HG03439 (cell line): ENCODE measurements around the gene EPS15.
"Not testable (repeated sequence)": the region's sequence is repeated elsewhere in the genome, so short reads cannot be mapped to it uniquely, and the experiment has no call there.

Experiments used
- ATAC-seq: cut with Tn5 transposase; IDR thresholded peaks from one replicate; pipeline ENCODE4 v1.9.1; 2021; ENCODE audit warnings: mild to moderate bottlenecking, moderate library complexity; ENCODE audit not compliant: unreplicated experiment

Gene EPS15

GRCh38 chr1:51392241-51392640 is 126.8 kb downstream of the EPS15 start:
- ATAC-seq, result no peak

DNA sequence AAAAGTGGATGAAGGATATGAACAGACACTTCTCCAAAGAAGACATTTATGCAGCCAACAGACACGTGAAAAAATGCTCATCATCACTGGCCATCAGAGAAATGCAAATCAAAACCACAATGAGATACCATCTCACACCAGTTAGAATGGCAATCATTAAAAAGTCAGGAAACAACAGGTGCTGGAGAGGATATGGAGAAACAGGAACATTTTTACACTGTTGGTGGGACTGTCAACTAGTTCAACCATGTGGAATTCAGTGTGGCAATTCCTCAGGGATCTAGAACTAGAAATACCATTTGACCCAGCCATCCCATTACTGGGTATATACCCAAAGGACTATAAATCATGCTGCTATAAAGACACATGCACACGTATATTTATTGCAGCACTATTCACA is 128.4 kb downstream of the EPS15 start:
- not testable (repeated sequence) for ATAC-seq

DNA sequence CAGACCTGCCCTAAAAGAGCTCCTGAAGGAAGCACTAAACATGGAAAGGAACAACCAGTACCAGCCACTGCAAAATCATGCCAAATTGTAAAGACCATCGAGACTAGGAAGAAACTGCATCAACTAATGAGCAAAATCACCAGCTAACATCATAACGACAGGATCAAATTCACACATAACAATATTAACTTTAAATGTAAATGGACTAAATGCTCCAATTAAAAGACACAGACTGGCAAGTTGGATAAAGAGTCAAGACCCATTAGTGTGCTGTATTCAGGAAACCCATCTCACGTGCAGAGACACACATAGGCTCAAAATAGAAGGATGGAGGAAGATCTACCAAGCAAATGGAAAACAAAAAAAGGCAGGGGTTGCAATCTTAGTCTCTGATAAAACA is 131.8 kb downstream of the EPS15 start:
- ATAC-seq, result not testable (repeated sequence)

- ATAC-seq, result not testable (repeated sequence)
Measured at GRCh38 chr1:51386259-51386658, 132.8 kb downstream of the EPS15 start.

DNA sequence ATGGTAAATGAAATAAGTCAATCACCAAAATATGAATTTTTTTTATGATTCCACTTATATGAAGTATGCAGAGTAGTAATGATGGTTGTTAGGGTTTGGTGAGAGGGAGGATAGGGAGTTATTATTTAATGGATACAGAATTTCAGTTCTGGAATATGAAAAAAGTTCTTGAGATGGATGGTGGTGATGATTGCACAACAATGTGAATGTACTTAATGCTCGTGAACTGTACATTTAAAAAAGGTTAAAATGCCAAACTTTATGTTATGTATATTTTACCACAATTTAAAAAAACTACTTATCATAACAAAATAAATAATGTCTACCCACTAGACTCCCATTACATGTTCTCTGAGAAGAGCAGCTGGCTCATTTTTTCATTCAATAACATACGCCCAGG is 133.3 kb downstream of the EPS15 start:
- ATAC-seq, result no peak

DNA sequence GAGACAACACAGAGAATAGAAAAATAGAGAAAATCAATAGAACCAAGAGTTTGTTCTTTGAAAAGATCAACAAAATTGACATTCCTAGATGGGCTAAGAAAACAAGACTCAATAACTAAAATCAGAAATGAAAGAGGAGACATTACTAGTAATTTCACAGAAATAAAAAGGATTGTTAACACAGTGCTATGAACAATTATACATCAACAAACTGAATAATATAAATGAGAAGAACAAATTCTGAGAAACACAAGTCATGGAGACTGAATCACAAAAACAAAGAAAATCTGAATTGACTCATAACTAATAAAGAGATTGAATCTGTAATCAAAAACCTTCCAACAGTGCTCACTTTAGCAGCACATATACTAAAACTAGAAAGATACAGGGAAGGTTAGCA is 137.1 kb downstream of the EPS15 start:
- ATAC-seq, result no peak

- no peak for ATAC-seq
Measured at GRCh38 chr1:51380936-51381335, 138.1 kb downstream of the EPS15 start.

DNA sequence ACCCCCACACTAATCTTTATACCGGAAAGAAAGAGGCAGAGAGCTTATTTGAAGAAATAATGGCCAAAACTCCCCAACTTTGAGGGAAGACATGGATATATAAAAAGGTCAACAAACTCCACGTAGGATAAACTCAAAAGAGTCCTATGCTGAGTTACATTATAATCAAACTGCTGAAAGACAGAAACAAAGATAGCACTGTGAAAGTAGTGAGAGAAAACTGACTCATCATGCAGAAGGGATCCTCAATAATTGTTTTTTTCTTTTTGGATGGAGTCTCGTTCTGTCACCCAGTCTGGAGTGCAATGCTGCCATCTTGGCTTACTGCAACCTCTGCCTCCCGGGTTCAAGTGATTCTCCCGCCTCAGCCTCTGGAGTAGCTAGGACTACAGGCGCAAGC is 140.2 kb downstream of the EPS15 start:
- ATAC-seq, result no peak

- no peak for ATAC-seq
Measured at GRCh38 chr1:51373898-51374297, 145.2 kb downstream of the EPS15 start.

- no peak for ATAC-seq
Measured at GRCh38 chr1:51372561-51372960, 146.5 kb downstream of the EPS15 start.

DNA sequence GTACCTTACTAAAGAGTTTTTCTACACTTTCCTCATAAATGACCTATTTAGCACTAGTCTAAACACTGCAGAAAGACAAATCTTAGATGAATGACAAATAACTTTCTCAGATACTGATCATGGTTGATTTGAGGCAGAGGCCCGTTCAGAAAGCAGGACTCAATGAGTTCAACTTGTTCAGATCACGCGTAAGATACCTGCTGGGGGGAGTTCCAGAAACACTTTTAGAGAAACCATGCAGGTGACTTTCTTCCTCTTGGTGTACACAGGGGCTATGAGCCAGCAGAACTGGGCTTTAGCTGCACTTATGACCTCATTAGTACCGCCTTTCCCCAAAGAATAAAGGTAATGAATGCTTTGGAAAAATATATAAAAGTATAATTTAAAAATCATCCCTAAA is 149.9 kb downstream of the EPS15 start:
- no peak for ATAC-seq

DNA sequence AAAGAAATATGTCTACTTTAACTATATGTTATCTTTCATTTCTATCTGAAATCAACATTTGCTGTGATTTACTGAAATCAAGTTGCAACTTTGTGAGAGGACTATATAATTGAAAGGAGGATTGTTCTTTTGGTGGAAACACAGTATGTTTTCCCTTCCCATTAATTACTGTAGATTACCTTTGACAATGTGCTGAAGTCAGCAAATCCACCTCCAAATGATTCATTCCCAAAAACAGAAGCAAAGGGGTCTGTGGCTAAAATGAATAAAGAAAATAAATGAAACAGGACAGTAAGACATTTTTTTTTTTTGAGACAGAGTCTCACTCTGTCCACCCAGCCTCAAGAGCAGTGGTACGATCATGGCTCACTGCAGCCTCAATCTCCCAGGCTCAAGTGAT is 153.3 kb downstream of the EPS15 start:
- ATAC-seq, result no peak

- no peak for ATAC-seq
Measured at GRCh38 chr1:51359879-51360278, 159.2 kb downstream of the EPS15 start.

DNA sequence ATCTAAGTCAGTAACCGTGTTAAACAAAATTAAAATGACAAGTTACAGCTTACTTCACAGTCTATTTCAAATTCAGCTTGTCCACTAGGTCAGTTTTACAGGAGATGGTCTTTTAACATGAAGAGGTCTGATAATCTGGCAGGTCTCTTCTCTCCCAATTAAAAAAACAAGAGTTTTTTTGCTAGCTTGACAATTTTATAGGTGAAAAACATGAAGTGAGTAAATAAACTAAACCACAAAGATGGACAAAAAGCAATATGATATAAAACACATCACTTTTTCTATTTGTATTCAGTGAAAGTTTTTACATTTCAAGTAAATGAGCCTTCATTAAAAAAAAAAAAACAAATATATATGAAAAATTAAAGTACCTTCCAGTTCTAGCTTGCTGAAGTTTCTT is 163.7 kb downstream of the EPS15 start:
- ATAC-seq, result no peak

GRCh38 chr1:51354416-51354815 is 164.7 kb downstream of the EPS15 start:
- ATAC-seq, result no peak

GRCh38 chr1:51351907-51352306 is 167.2 kb downstream of the EPS15 start:
- no peak for ATAC-seq

GRCh38 chr1:51349862-51350261 is 169.2 kb downstream of the EPS15 start:
- ATAC-seq, result no peak

DNA sequence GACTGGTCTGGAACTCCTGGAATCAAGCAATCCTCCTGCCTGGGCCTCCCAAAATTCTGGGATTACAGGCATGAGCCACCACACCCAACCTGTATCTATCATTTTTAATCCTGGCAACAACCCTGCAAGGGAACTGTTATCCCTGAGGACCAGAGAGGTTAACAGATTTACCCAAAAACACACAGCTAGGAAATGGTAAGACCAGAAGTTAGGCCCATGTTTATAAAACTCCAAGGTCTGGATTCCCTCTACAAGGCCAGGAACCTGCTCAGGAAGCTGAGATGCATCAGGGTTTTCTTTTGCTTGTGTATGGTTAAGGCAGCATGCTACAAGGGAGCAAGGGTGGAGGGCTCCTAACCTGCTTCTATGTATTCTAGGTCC is 170.9 kb downstream of the EPS15 start:
- ATAC-seq, result no peak

DNA sequence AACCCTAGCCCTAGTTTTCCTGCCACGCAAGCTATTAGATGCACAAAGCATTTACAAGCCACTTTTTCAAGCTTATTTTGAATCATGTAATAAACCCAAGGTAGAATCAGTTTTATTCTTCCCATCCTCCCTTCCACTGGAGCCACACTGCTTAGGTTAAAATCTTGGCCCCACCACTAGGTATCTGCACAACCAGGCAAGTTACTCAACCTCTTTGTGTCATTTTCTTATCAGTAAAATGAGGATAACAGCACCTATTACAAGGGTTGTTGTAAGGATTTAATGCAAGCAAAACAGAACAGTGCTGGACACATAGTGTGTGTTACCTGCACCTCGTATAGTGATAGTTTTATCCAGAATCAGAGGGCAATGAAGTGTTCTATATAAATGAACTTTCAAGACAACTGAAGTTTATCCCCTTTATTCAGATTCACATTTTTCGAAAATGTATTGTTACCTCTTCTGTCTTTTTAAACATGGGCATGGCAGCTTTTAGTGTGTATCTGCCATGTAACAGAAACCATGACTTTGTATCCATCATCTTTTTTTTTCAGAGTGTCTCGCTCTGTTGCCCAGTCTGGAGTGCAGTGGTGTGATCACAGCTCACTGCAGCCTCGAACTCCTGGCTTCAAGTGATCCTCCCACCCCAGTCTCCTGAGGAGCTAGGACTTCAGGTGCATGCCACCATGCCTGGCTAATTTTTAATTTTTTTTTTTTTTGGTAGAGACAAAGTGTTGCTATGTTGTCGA is 171.5 kb downstream of the EPS15 start:
- no peak for ATAC-seq

GRCh38 chr1:51346086-51346942 is 172.8 kb downstream of the EPS15 start:
- no peak for ATAC-seq

DNA sequence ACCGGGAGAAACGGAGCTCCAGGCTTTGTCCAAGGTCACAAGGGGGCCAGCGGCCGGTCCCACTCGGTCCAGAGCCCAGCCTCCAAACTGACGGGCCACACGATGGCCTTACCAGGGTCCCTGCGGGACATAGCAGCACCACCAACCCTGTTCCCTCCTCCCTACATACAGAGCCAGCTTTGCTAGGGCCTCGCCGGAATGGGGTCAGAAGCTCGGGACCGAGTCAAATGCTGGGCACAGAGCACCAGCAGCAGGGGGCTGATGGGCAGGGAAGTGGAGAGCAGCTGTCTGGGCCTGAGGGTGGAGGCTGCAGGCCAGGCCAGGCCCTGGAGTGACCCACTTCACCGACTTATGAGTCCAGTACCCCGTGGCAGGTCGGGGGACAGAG is 173.8 kb downstream of the EPS15 start:
- ATAC-seq, result no peak

GRCh38 chr1:51344602-51345299 is 174.3 kb downstream of the EPS15 start:
- ATAC-seq, result no peak
